GM12878 (cell line): Measurements from ENCODE around the gene JADE2. TPM values are rescaled to one million over a fixed set of nuclear protein-coding genes. Genes with fewer than 3 reads are reported as not detected.

ENCODE experiments used
- BCL11A ChIP-seq: IDR thresholded peaks from 2 replicates; pipeline ENCODE4 v1.6.1; 2011; ENCODE audit warnings: low read depth, low read length
- BCL3 ChIP-seq: IDR thresholded peaks from 2 replicates; pipeline ENCODE4 v1.6.1; 2011; ENCODE audit warnings: borderline replicate concordance, low read depth, mild to moderate bottlenecking, moderate library complexity, low read length; ENCODE audit not compliant: insufficient read depth, poor library complexity, severe bottlenecking
- BHLHE40 ChIP-seq, 2 experiments: fragments of 450-650 bp in 1 of 2; IDR thresholded peaks; 2 replicates each; pipeline ENCODE4 v1.6.1; 2011 to 2017; ENCODE audit warnings: low read depth in 2 of 2, borderline replicate concordance in 1 of 2, improper control_type of control experiment in 1 of 2, low read length in 1 of 2, mild to moderate bottlenecking in 1 of 2
- BMI1 ChIP-seq: fragments of 450-650 bp; IDR thresholded peaks from 2 replicates; pipeline ENCODE4 v1.6.1; 2016; ENCODE audit warnings: mild to moderate bottlenecking, moderate library complexity, borderline replicate concordance
- FOXK2 ChIP-seq: fragments of 450-650 bp; IDR thresholded peaks from 2 replicates; pipeline ENCODE4 v1.6.1; 2017; ENCODE audit warnings: mild to moderate bottlenecking, moderate library complexity
- GATAD2B ChIP-seq: fragments of 450-650 bp; conservative IDR thresholded peaks from 2 replicates; pipeline ENCODE4 v1.6.1; 2017; ENCODE audit warnings: low read depth, mild to moderate bottlenecking, moderate library complexity
- IKZF2 ChIP-seq, 2 experiments: fragments of 450-650 bp; IDR thresholded peaks; 2 replicates each; pipeline ENCODE4 v1.6.1; 2017; ENCODE audit warnings: mild to moderate bottlenecking in 2 of 2, moderate library complexity in 2 of 2
- KLF5 ChIP-seq: fragments of 450-650 bp; IDR thresholded peaks from 2 replicates; pipeline ENCODE4 v1.6.1; 2014; ENCODE audit warnings: mild to moderate bottlenecking; ENCODE audit not compliant: partially characterized antibody
- NBN ChIP-seq: fragments of 450-650 bp; IDR thresholded peaks from 2 replicates; pipeline ENCODE4 v1.6.1; 2016
- RAD51 ChIP-seq: fragments of 450-650 bp; IDR thresholded peaks from 2 replicates; pipeline ENCODE4 v1.6.1; 2016; ENCODE audit warnings: moderate library complexity, mild to moderate bottlenecking, inconsistent platforms
- SRF ChIP-seq, 2 experiments: IDR thresholded peaks; 2 replicates each; pipeline ENCODE4 v1.6.1; 2011; ENCODE audit warnings: low read depth in 2 of 2, low read length in 2 of 2, mild to moderate bottlenecking in 1 of 2, moderate library complexity in 1 of 2
- YY1 ChIP-seq: IDR thresholded peaks from 2 replicates; pipeline ENCODE4 v1.6.1; 2011; ENCODE audit warnings: low read depth, mild to moderate bottlenecking, low read length
- ZBED1 ChIP-seq: IDR thresholded peaks from 2 replicates; pipeline ENCODE4 v1.6.1; 2016; ENCODE audit warnings: borderline replicate concordance
- ZNF384 ChIP-seq: IDR thresholded peaks from 2 replicates; pipeline ENCODE4 v1.6.1; 2012; ENCODE audit warnings: low read depth, mild to moderate bottlenecking, low read length, improper control_type of control experiment, borderline replicate concordance
- ZNF622 ChIP-seq: fragments of 450-650 bp; IDR thresholded peaks from 2 replicates; pipeline ENCODE4 v1.6.1; 2017; ENCODE audit warnings: mild to moderate bottlenecking, inconsistent platforms
- ZNF687 ChIP-seq: fragments of 450-650 bp; IDR thresholded peaks from 2 replicates; pipeline ENCODE4 v1.6.1; 2017; ENCODE audit warnings: mild to moderate bottlenecking, moderate library complexity
- polyA plus RNA-seq, 11 experiments: library from polyadenylated mRNA; depleted of rRNA in 4 of 11; unstranded in 6 of 11; stranded (reverse) in 5 of 11; fragments of >200 nt; fragmentation: Nextera tagmentation in 4 of 11; fragmentation: Illumina TruSeq in 1 of 11; extraction: Ambion mirVana in 4 of 11; extraction: Trizol in 1 of 11; gene quantifications; 1 replicate in 1 of 11; 2 replicates in 10 of 11; pipeline versions ENCODE4 v1.2.1 to v1.2.3, GENCODE V29; 2011 to 2016; ENCODE audit warnings: inconsistent platforms in 2 of 11, missing spikeins in 2 of 11, low read depth in 1 of 11
- total RNA-seq, 4 experiments: library from RNA; depleted of rRNA in 3 of 4; stranded (reverse); fragments of >200 nt in 3 of 4; fragmentation: Illumina TruSeq in 1 of 4; extraction: Trizol in 1 of 4; gene quantifications; 2 replicates each; pipeline versions ENCODE4 v1.2.1 to v1.2.3, GENCODE V29; 2013 to 2021
- TF ChIP-seq, protein P1 (sequence below): fragments of 450-650 bp; conservative IDR thresholded peaks from 2 replicates; pipeline ENCODE4 v1.6.1; 2017; ENCODE audit warnings: mild to moderate bottlenecking, moderate library complexity
- TF ChIP-seq, protein P2 (sequence below): fragments of 450-650 bp; formaldehyde crosslinking; IDR thresholded peaks from 2 replicates; pipeline ENCODE4 v1.4.0; 2022; ENCODE audit warnings: mild to moderate bottlenecking, moderate library complexity

The JADE2 gene
- total and polyA plus RNA-seq, 10 of the 15 experiments (the other 5 are each of a cell fraction or from before 2014, with no cell fraction given), result 1.5 to 67.0 (median 22.4) TPM

GRCh38 chr5:134526483-134527155, 1.1 kb downstream of the JADE2 start (continued):
- TF ChIP-seq ZNF687, result peak; percentile 25; the same call in 1 of the 2 replicates
- peak; percentile 96 to 99 for TF ChIP-seq BHLHE40 (IDR thresholded peaks at IDR 0.05; ENCODE audit: borderline replicate concordance in 1 of 2, low read depth in 2 of 2, low read length in 1 of 2)
- TF ChIP-seq IKZF2 (IDR thresholded peaks at IDR 0.05), result no peak
- 0 out of 2 replicates have a peak, but pooled peaks have one; percentile 25 for TF ChIP-seq YY1
- TF ChIP-seq BMI1, result no peak
- TF ChIP-seq ZBED1, result no peak
- peak; percentile 13 for TF ChIP-seq BCL3
- no peak for TF ChIP-seq KLF5
- no peak for TF ChIP-seq ZNF384
- TF ChIP-seq GATAD2B, result peak; percentile 74; the same call in 1 of the 2 replicates
- TF ChIP-seq, protein P1, sequence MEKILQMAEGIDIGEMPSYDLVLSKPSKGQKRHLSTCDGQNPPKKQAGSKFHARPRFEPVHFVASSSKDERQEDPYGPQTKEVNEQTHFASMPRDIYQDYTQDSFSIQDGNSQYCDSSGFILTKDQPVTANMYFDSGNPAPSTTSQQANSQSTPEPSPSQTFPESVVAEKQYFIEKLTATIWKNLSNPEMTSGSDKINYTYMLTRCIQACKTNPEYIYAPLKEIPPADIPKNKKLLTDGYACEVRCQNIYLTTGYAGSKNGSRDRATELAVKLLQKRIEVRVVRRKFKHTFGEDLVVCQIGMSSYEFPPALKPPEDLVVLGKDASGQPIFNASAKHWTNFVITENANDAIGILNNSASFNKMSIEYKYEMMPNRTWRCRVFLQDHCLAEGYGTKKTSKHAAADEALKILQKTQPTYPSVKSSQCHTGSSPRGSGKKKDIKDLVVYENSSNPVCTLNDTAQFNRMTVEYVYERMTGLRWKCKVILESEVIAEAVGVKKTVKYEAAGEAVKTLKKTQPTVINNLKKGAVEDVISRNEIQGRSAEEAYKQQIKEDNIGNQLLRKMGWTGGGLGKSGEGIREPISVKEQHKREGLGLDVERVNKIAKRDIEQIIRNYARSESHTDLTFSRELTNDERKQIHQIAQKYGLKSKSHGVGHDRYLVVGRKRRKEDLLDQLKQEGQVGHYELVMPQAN, result peak; percentile 84
- no peak for TF ChIP-seq SRF (IDR thresholded peaks at IDR 0.05; ENCODE audit: low read depth in 2 of 2, low read length in 2 of 2)
- peak; percentile 55; the same call in 1 of the 2 replicates for TF ChIP-seq RAD51
- TF ChIP-seq, protein P2, sequence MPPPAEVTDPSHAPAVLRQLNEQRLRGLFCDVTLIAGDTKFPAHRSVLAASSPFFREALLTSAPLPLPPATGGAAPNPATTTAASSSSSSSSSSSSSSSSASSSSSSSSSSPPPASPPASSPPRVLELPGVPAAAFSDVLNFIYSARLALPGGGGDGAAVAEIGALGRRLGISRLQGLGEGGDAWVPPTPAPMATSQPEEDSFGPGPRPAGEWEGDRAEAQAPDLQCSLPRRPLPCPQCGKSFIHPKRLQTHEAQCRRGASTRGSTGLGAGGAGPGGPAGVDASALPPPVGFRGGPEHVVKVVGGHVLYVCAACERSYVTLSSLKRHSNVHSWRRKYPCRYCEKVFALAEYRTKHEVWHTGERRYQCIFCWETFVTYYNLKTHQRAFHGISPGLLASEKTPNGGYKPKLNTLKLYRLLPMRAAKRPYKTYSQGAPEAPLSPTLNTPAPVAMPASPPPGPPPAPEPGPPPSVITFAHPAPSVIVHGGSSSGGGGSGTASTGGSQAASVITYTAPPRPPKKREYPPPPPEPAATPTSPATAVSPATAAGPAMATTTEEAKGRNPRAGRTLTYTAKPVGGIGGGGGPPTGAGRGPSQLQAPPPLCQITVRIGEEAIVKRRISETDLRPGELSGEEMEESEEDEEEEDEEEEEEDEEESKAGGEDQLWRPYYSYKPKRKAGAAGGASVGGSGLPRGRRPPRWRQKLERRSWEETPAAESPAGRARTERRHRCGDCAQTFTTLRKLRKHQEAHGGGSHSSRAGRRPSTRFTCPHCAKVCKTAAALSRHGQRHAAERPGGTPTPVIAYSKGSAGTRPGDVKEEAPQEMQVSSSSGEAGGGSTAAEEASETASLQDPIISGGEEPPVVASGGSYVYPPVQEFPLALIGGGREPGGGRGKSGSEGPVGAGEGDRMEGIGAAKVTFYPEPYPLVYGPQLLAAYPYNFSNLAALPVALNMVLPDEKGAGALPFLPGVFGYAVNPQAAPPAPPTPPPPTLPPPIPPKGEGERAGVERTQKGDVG (CRISPR knock-in tag), result no peak
- TF ChIP-seq BCL11A, result no peak
- no peak for TF ChIP-seq NBN
- TF ChIP-seq FOXK2, result peak; percentile 92
- TF ChIP-seq ZNF622, result no peak
